ENCODE results near the gene AGAP1.

DNA sequence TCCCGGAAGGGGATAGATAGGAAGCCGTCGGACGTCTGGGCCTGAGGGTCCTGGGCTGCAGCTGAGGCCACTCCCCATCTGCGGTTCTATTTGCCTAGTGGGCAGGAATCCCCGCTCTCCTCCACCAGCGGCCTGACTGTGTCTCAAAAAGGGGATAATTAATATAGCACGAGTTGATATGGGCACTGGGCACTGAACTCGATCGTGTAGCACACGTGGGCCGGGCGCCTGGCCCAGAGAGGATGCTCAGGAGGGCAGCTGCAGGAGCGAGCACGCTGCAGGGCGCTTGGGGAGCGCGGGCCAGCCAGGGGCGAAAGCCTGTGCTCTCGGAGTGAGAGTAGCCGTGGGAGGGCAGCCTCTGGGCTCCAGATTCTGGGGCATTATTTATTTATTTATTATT is 683.1 kb downstream of the AGAP1 start:
- TF ChIP-seq POLR2A (IDR thresholded peaks at IDR 0.05) (no peak), POLR2AphosphoS5 (IDR thresholded peaks at IDR 0.05) (no peak)
- TF ChIP-seq, protein P1, sequence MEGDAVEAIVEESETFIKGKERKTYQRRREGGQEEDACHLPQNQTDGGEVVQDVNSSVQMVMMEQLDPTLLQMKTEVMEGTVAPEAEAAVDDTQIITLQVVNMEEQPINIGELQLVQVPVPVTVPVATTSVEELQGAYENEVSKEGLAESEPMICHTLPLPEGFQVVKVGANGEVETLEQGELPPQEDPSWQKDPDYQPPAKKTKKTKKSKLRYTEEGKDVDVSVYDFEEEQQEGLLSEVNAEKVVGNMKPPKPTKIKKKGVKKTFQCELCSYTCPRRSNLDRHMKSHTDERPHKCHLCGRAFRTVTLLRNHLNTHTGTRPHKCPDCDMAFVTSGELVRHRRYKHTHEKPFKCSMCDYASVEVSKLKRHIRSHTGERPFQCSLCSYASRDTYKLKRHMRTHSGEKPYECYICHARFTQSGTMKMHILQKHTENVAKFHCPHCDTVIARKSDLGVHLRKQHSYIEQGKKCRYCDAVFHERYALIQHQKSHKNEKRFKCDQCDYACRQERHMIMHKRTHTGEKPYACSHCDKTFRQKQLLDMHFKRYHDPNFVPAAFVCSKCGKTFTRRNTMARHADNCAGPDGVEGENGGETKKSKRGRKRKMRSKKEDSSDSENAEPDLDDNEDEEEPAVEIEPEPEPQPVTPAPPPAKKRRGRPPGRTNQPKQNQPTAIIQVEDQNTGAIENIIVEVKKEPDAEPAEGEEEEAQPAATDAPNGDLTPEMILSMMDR (IDR thresholded peaks at IDR 0.05 in 8 of 11, conservative IDR thresholded peaks at IDR 0.05 in 3 of 11): no peak

All from spleen (tissue), 7 donors.